HepG2 (cell line): ENCODE measurements around the gene FAT1. TPM values are rescaled to one million over a fixed set of nuclear protein-coding genes. Genes with fewer than 3 reads are reported as not detected.

Experiments
- CSRNP2 ChIP-seq: sonication (generic); formaldehyde crosslinking; conservative IDR thresholded peaks from 2 replicates; pipeline ENCODE4 v1.8.0; 2022; ENCODE audit warnings: low read depth, missing genetic modification reagents
- HMGXB3 ChIP-seq: sonication (generic); formaldehyde crosslinking; IDR thresholded peaks from 2 replicates; pipeline ENCODE4 v1.4.0; 2020; ENCODE audit warnings: missing genetic modification reagents, borderline replicate concordance
- ZNF407 ChIP-seq: sonication (generic); formaldehyde crosslinking; IDR thresholded peaks from one replicate; pipeline ENCODE4 v1.5.1; 2020; ENCODE audit warnings: mild to moderate bottlenecking, missing genetic modification reagents; ENCODE audit errors: not compliant biosample characterization
- polyA plus RNA-seq, 8 experiments: library from polyadenylated mRNA; depleted of rRNA in 3 of 8; stranded (reverse) in 7 of 8; unstranded in 1 of 8; fragments of >200 nt; fragmentation: Illumina TruSeq in 4 of 8; extraction: Trizol in 4 of 8; gene quantifications; 2 replicates each; pipeline versions ENCODE4 v1.2.1 to v1.2.3, GENCODE V29; 2011 to 2016; ENCODE audit warnings: low read depth in 4 of 8, missing spikeins in 1 of 8, mixed read lengths in 1 of 8; ENCODE audit not compliant: insufficient read depth in 1 of 8
- total RNA-seq, 5 experiments: library from RNA; depleted of rRNA; stranded (reverse); fragments of >200 nt; fragmentation: Illumina TruSeq; extraction: Trizol; gene quantifications; 2 replicates each; pipeline ENCODE4 v1.2.3, GENCODE V29; 2016; ENCODE audit warnings: low read depth in 1 of 5

The FAT1 gene
- total and polyA plus RNA-seq, 2 of the 13 experiments (the other 11 are each of a cell fraction or from before 2014, with no cell fraction given), result 185 to 216 TPM

GRCh38 chr4:186755550-186756519 is 32.2 kb upstream of the FAT1 start (continued):
- TF ChIP-seq ZNF407 (CRISPR knock-in tag), result no peak
- peak; percentile 68; the same call in 1 of the 2 replicates for TF ChIP-seq HMGXB3 (CRISPR knock-in tag)
- no peak for TF ChIP-seq CSRNP2 (CRISPR knock-in tag)
